Stimulated activated CD8-positive, alpha-beta memory T cell treated with anti-CD3 and anti-CD28 coated beads, Interleukin-2, amount 100 ng/mL, for 1 hour (primary cell): ENCODE measurements around the gene EVPL.

Experiments used
- DNase-seq, 2 donors: peaks; one replicate each; pipeline ENCODE4 v3.0.0-alpha.2; 2020; ENCODE audit warnings: low read depth in 2 of 2

EVPL gene

DNA sequence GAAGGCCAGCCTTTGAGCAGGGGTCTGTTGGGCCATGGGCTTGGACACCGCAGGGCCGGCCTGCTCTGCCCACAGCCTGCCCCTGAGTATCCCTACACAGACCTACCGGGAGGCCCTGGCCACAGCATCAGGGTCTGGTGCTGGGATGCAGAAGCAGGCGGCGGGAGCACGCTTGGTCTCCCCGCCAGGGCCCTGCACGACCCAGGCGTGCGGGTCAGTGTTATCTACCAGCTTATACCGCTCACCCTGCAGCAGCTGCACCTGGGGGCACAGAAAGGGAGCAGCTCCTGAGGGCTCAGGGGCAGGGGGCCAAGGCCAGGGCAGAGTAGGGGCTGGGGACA lies 8.8 kb downstream of the EVPL start:
- no peak for DNase-seq

DNA sequence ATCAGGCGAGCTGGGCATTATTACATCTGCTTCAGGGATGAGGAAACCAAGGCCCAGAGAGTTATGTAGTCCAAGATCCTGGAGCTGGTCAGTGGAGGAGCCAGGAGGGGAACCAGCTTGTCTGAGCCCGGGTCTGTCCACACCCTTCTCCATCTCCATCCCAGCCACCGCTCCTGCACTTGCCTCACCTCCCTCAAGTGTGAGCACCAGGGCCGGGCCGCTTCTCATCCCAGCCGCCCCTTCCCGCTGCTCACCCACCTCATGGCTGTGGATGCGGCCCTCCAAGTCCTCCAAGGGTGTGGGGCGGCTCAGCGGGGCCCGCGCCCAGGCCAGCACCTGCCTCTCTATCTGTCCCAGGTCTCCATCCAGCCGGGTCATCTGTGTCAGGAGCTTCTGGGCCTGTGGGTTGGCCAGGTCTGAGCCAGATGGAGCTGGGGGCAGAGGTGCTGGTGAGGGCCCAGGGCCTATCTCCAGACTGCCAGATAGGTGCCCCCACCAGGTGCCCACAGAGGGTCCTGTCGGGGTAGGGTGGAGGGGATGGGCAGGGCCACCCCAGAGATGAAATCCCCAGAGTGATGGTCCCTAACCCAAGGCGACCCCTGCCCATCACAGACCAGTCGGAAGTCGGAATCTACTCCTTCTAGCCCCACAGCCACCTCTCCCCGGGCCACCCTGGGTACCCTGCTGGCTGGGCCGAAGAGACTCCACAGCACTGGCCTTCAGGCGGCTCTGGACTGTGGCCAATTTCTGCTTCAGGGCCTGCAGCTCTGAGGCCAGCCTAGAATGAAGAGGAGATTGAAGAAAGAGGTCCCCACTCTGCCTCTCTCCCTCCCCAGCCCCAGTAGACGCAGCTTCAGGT lies 9.4 kb downstream of the EVPL start:
- DNase-seq = no peak

DNA sequence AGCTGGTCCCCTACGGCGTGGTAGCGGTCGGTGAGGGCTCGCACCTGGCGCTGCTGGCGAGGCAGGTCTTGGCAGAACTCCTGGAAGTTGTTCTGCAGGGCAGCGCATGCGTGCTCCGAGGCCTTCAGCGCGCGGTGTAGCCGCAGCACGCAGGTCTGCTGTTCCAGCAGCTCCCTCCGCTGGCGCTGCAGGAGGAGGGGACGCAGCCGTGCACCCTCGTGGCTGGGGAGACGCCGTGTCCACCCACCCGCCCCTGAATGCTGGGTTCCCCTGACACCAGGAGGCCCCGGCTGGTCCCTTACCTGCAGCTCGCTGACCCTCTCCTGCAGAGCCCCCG lies 12.2 kb downstream of the EVPL start:
- DNase-seq = no peak

DNA sequence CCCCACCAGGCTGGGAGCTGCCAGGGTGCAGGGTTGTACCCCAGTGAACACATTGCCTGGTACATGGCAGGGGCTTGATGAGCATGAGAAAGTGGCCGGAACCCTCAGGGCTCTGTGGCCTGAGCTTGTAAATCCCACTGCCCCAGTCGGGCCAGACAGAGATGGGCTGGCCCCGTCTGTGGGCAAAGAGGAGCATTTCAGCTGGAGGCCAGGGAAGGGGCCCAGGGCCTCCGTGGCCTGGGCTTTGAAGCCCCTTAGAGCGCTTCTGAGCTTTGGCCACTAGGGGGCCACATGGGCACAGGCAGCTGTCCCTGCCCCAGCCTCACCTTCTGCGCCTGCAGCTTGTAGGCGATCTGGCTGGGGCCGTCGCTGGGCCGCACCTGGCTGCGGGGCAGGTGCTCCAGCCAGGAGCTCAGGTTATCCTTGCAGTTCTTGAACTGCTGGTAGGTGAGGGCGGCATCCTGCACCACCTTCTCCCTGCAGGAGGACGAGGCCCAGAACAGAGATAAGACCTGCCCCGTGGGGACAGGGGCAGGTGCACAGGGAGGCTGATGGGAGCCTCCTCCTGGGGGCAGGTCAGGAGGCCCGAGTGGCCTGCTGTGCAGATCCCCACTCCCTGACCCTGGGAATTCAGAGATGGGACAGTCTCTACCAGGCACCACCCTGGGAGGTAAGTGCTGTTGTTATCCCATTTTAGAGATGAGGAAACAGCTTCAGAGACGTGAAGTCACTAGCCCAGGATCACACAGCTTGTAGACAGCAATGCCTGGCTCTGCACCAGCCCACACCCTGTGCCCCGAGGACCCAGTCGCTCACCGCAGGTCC lies 12.8 kb downstream of the EVPL start:
- DNase-seq = peak; percentile 63 to 65

DNA sequence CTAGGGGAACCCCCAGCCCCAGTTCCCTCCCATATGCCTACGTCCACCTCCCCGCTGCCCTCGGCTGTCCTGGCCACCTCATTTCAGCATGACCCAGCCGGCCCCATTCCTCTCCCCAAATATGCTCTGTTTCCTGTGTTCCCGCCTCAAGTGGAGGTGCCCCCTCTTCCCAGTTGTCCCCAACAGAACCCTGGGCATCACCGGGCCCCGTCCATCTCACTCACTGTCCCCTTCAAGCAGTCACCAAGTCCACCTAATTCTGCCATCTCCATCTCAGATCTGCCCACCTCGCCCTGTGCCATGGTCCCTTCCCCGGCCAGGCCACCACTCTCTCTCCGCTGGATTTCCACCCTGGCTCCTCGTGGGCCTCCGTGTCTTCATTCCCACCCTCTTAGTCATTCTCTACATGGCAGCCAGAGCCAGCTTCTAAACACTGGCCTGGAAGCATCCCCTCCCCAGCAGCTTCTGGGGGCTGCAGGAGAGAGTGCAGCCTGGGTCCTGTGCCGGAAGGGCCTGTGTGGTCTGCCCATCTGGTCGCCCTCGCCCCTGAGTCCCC lies 13.7 kb downstream of the EVPL start:
- DNase-seq = no peak

DNA sequence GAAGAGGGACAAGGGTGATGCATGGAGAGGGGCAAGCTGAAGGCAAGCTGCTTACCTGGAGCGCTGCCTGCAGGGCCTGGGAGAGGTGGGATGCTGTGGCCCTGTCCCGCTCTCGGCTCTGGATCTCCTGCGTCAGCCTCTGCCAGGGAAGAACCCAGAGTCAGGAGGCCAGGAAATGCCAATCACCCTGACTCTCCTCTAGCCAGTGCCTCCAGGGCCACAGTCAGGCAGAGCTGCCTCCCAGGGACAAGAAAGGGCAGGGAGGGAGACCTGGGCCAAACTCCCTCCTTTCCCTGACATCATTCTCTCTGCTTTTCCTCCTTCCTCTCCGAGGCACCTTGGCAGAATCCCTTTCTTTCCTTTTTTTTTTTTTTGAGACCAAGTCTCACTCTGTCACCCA lies 15.2 kb downstream of the EVPL start:
- DNase-seq = no peak

DNA sequence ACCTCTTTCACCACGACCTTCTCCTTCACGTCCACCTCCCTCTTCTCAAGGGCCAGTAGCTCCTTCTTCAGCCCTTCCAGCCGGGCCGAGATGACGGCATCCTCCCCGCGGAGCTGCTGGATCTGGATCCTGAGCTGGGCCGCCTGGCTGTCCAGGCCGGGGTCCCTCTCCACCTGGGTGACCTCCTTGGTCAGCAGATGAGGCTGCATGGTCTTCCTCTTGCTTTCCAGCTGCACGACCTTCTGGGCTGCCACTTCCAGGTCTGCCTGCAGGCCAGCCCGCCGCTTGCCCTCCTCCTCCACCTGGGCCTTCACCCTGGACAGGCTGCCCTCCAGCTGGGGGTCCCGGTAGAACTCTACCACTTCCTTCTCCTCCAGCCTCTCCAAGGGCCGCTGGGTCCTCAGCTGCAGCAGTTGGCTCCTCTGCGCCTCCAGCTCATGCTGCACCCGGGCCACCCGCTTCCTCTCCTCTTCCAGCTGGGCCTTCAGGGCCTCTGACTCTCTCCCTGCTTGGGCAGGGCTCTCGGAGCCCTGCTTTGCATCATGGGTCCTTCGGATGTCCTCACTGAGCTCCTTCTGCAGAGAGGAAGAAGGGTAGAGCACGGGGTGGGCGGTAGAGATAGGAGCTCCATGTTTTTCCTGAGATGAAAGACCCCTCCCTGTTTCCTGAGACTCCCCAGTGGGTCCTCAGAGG lies 17.0 kb downstream of the EVPL start:
- no peak for DNase-seq

DNA sequence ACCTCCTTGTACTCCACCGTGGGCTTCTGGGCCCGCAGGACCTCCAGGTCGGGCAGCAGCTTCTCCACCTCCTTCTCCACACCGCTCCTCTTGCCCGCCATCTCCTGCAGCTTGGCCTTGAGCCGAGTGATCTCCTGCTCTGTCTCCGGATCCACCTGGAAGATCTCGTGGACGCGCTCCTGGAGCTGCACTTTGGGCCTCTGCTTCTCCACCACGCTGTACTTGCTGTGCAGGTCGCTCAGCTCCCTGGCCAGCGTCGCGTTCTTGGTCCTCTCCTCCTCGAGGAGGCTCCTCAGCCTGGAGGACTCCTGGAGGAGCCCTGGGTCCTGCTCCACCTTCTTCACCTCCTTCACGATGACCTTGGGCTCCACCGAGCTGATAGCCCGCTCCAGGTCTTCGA lies 17.7 kb downstream of the EVPL start:
- no peak for DNase-seq

DNA sequence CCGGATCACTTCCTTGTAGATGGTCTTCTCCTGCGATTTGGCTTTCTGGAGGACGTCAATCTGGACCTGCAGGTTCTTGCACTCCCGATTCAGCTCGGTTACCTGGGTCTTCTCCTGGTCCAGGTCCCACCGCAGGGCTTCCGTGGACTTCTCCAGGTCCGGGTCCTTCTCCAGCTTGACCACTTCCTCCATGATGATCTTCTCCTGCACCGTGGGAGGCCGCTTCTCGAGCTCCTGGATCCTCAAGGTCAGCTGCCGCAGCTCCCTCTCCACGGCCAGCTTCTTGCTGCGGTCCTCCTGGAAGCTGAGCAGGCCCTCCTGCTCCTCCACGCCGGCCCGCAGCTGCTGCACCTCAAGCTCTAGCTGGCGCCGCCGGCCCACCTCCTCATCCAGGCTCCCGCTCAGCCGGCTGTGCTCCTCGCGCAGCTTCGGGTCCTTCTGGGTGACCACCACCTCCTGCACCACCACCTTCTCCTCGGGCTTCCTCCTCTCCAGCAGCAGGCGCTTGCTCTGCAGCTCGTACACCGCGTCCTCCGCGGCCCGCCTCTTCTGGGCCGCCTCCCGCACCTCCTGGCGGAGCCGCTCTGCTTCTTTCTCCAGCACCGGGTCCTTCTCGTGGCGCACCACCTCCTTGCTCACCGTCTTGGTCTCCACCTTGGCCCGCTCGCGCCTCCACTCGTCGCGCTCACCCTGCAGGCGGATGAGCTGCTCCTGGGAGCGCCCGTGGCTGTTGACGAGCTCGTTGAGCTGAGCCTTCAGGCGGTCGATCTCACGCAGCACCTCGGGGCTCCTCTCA lies 18.3 kb downstream of the EVPL start:
- no peak for DNase-seq

DNA sequence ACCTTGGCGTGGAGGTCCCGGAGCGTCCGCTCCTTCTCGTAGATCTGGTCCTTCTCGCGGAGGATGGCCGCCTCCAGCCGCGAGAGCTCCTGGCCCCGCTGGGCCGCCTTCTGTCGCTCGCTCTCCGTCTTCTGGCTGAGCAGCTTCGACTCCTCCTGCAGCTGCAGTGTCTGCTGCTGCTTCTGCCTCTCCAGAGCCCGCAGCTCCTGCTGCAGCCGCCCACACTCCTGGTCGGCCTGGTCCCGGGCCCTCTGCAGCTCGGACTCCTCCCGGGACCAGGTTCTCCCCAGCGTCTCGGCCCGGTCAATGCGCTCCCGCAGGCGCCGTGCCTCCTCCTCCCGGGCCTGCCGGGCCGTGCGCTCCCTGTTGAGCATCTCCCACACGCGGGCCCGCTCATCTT lies 18.9 kb downstream of the EVPL start:
- no peak for DNase-seq

DNA sequence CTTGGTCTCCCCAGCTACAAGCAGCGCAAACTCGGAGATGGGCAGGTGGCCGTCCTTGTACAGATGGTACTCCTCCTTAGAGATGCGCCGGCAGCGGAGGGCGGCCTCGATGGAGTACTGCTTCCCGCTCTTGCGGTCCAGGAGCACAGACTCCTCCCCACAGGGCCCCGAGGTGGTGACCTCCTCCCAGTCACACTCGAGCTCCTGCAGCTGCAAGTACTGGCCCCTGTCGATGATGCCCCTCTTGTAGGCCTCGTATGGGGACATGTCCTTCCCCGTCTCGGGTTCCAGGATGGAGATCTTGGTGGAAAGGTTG lies 19.3 kb downstream of the EVPL start:
- no peak for DNase-seq

DNA sequence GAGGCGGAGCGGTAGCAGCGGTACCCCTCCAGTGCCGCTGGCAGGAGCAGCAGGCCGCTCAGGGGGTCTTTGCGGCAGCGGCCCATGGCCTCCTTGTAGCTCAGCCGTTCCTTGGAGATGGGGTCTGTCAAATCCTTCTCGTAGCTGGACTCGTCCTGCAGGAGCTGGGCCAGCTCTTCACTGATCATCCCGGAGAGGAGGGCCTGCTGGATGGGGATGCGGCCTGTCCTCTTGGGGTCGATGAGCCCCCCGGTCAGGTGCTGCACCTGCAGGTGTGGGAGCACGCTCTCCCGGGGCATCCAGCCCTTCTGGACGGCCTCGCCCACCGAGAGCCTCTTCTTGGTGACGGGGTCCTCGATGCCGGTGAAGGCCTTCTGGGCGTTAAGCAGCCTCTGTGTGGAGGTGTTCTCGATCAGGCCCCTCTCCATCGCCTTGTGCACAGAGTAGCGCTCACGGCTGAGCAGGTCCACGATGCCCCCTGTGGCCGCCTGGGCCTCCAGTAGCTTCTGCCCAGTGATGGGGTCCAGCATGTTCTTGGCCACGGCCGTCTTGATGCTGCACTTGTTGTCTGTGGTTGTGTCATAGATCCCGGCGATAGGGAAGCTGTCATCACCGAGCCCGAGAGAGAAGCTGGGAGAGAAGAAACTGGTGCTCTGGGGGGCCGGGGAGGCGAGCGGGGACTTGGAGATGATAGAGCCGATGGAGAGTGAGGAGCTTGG lies 19.8 kb downstream of the EVPL start:
- no peak for DNase-seq

DNA sequence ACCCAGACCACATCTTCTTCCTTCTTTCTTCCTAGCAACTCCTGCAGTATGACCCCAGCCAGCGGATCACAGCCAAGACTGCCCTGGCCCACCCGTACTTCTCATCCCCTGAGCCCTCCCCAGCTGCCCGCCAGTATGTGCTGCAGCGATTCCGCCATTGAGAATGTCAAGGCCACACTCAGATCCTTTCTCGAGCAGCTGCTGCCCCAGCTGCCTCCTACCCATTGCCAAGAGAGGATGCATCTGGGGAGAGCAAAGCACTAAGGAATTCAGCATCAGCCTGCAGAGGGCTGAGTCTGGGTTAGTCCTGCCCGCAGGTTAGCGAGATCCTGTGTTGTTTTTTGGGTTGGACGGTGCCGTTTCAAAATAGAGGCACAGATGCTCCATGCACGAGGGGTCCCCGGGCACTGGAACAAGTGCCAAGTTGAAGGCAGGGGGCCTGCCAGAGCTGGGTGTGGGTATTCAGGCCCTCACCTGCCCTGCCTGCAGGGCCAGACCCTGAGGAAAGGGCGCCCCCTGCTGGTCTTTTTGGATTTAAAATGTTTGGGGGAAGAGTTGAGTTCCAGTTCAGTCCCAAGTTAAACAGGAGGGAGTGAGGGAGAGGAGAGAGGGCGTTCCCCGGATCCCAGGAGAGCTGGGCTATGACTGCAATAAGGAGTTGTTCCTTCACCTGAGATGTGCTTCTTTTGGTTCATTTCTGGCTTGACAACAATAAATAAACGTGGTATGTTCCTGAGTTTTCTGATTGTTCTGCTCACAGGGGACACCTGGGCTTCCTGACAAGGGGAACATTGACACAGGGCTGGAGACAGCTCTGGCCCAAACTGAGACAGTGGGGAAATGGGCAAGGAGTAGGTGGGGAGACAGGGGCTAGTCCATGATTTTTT lies 21.6 kb downstream of the EVPL start:
- peak; percentile 65 to 67 for DNase-seq

DNA sequence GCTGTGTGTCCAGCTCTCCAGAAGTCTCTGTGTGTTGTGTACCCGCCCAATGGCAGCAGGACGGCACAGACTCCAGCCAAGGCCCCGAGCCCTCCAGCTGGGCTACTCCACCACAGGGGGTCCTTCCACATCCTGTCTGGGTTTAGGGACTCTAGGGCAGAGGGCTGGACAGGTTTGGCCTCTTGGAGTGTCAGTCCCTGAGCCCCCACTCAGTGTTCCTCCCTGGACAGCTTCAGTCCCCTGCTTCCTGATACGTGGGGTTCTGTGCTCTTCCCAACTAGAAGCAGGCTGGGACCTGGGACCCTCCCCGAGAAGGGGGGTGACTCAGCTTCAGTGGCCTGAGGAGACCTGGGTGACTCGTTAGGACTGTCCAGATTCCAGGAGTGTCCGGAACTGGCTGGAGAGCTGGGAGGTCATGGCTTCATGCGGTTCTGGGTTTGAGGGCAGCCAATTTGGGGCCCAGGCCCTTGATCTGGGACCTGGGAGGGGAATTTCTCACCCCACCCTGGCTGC lies 22.3 kb downstream of the EVPL start:
- DNase-seq = no peak

DNA sequence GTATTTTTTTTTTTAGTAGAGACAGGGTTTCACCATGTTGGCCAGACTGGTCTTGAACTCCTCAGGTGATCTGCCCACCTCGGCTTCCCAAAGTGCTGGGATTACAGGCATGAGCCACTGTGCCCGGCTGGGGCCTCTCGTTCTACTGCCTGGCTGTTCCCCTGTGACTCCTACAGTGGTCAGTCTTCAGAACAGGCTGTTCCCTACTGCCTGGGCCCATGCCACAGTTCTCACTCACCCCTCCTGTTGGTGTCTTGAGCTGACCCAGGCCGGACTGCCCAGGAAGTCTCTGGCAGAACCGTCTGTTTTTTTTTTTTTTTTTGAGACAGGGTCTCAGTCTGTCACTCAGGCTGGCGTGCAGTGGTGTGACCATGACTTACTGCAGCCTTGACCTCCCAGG lies 23.2 kb downstream of the EVPL start:
- DNase-seq = no peak

DNA sequence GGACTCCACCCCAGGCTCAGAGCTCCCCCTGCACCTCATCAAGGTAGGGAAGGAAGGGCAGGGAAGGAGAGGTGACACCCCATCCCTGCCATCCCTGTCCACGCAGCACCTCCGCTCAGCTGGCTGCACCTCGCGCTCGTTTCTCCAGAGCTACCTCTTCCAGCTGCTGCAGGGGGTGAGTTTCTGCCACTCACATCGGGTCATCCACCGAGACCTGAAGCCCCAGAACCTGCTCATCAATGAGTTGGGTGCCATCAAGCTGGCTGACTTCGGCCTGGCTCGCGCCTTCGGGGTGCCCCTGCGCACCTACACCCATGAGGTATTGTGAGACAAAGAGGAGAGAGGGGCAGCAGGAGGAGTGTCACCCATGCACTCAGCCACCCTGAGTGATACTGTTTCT lies 25.0 kb downstream of the EVPL start:
- DNase-seq = no peak

DNA sequence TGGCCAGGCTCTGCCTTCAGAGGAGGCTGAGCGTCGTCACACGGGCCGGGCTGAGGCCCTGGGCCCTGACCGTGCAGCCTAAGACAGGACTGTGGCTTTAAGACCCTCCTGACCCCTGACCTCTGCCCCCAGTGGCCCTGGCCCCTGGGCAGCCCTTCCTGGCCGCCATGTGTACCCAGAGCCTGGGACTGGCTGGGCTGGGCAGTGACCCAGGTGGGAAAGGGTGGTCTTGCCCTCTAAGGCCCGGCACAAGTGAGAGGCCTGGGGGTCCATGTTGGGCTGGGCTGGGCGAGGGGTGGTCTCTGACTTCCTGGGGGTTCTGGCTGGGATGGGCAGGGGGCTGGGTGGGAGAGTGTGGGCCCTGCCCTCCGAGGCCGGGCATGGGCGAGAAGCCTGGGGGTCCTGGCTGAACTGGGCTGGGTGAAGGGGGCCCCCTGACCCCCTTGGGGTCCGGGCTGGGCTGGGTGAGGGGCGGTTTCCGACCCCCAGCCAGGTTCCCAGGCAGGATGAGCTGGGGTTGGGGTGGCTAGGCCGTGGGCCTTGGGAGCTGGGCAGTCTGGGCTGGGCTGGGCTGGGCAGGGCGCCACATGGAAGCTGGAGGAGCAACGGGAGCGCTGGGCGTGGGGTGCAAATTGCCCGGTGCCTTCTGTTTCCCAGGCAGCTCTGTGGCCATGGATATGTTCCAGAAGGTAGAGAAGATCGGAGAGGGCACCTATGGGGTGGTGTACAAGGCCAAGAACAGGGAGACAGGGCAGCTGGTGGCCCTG lies 26.2 kb downstream of the EVPL start, which contains the start of gene CDK3:
Gene CDK3, plus strand, starts transcription at position 101 of the 767 bp plus-strand sequence. Its CDS starts 571 bp downstream, at position 672.
- no peak for DNase-seq

DNA sequence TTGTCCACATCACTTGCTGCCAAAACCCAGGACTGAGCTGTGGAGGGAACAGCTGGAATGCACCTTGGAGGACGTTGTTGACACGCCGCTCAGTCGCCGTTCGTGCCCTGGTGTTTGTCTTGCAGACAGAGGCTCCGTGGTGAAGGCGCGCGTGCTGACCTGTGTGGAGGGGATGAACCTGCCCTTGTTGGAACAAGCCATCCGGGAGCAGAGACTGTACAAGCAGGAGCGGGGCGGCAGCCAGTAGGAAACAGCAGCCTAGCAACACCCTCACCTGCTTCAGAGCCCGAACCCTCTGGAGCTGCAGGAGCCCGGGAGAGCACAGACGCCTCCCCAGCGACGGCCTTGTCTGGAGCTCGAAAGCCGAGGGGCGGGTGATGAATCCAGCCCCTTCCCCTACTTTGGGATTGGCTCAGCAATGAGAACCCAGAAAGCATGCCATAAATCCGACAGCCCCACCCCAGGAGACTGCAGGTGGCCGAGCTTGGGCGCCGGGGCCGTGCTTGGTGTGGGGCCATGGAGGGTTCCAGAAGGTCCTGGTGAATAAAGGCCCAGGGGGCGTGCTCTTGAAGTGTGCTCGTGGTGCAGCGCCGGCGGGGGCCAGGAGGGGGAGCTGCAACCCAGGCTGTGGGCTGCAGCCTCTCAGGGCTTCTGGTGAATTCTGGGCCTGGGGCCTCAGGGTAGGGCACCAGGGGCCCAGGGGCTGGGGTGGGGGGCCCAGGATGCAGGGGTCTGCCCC lies 26.9 kb downstream of the EVPL start:
- peak; percentile 15 to 30 for DNase-seq
